Coronary artery (tissue), 2 donors: ENCODE data around the gene SPAG9.

ENCODE experiments used
- DNase-seq: peaks from one replicate; pipeline ENCODE4 v3.0.0-alpha.2; 2017; ENCODE audit warnings: low spot score
- H3K27ac ChIP-seq, 2 donors: fragments of 200-600 bp; sonication (generic); one replicate each; pipeline ENCODE4 v1.5.1; 2016 to 2019
- H3K4me3 ChIP-seq: fragments of 200-600 bp; sonication (generic); 2 replicates; pipeline ENCODE4 v1.5.1; 2016; ENCODE audit warnings: mild to moderate bottlenecking, moderate library complexity
- TF ChIP-seq, protein P1 (sequence below): fragments of 200-600 bp; sonication (generic); IDR thresholded peaks from one replicate; pipeline ENCODE4 v1.5.1; 2019; ENCODE audit warnings: antibody characterized with exemption

Gene SPAG9

DNA sequence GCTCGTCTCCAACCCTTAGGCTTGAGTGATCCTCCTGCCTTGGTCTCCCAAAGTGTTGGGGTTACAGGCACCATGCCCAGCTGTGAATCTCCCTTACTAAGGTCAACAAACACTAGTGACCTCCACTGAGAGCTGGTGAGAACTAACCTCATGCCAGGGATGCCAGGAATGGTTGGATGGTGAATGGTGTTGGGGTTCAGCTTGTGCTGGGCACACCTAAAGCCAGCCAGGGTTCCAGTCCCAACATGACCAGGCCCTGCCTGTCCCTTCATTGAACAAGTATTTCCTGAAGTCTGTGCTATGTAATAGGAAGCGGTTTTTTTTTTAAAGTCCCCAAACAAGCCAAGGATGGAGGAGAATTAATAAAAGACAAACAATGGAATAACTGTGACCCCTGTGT is 198.6 kb downstream of the SPAG9 start:
- TF ChIP-seq, protein P1, sequence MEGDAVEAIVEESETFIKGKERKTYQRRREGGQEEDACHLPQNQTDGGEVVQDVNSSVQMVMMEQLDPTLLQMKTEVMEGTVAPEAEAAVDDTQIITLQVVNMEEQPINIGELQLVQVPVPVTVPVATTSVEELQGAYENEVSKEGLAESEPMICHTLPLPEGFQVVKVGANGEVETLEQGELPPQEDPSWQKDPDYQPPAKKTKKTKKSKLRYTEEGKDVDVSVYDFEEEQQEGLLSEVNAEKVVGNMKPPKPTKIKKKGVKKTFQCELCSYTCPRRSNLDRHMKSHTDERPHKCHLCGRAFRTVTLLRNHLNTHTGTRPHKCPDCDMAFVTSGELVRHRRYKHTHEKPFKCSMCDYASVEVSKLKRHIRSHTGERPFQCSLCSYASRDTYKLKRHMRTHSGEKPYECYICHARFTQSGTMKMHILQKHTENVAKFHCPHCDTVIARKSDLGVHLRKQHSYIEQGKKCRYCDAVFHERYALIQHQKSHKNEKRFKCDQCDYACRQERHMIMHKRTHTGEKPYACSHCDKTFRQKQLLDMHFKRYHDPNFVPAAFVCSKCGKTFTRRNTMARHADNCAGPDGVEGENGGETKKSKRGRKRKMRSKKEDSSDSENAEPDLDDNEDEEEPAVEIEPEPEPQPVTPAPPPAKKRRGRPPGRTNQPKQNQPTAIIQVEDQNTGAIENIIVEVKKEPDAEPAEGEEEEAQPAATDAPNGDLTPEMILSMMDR, result no peak

DNA sequence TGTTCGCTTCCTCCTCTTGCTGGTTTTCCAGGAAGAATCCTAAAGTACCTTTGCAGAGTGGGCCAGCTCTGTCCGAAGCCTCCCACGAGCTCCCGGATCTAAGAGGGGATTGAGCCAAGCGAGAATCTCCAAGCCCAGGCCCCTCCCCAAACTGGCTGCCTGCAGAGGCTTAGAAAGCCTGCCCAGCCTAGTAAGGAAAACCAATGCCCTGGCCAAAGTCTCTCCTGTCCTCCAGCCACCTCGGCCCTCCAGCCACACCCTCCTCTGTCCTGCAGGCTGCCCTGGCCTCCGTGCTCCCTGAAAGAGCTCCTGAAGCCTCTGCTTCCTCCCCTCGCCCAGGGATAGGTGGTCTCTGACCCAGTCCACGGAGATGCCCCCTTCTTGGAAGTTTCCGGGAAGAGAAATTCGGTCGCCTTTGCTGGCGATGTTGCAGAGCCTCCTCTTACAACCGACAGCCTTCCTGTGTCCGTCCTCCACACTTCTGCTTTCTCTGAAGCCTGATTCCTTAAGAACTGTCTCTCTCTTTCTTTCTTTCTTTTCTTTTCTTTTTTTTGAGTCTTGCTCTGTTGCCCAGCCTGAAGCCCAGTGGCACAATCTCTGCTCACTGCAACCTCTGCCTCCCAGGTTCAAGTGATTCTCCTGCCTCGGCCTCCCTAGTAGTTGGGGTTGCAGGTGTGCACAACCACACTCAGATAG is 199.6 kb downstream of the SPAG9 start:
- Histone ChIP-seq H3K27ac (no peak overlapping the region), H3K4me3 (no peak overlapping the region)
- DNase-seq, result no peak
- TF ChIP-seq, protein P1, result no peak

More for the DNA sequence above, 198.6 kb downstream of the SPAG9 start:
- no peak overlapping the region for H3K4me3 ChIP-seq
- H3K27ac ChIP-seq, result no peak overlapping the region
- no peak for DNase-seq

DNA sequence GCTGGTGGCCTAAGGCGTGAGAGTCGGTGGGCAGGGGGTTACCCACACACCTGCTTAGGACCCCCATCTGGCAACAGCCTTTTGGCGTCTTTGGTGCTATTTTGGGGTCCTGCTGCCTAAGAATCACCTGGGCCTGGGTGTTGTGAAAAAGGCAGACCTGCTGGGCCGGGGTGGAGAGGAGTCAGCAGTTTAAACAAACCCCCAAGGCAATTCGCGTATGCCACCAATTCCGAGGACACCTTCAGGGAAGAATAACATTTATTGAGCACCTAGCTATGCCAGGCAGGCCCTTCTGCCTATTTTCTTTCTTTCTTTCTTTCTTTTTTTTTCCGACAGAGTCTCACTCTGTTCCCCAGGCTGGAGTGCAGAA is 200.6 kb downstream of the SPAG9 start:
- H3K4me3 ChIP-seq, result peak overlapping the region; percentile 43
- TF ChIP-seq, protein P1, result no peak
- DNase-seq, result no peak
- peak overlapping the region; percentile 73 to 84 for H3K27ac ChIP-seq

DNA sequence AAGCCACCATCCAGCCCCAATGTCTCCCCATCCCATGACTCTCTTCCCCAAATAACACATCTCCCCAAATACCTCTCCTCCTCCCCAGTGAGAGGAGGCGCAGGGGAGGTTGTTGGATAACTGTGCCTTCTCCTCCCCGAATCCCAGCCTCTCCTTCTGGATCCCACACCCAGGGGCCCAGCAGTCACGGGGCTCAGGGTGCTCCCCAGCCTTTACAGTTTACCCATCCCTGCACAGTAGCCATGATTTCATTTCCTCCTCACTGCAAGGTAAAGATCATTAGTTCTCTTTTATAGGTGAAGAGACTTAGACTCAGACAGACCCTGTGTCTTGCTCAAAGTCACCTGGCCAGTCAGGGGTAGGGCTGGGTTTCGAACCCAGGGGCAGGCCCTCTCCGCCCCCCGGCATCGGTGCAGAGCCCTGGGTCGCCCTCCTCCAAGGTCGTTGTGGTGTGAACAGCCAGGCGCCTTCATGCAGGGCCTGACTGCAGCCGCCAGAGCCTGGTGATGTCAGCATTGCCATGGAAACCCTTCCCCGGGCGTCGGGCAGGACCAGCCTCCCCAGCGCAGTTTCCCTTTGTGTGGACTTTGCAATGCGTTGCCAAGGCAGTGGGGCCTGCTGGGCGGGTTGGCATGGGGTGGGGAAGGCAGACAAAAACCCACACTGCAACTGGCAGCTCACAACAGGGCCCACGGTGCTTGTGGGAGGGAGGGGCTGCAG is 201.2 kb downstream of the SPAG9 start:
- TF ChIP-seq, protein P1, result no peak
- Histone ChIP-seq H3K27ac (peak overlapping the region; percentile 73 to 84), H3K4me3 (peak overlapping the region; percentile 43)
- DNase-seq, result peak; percentile 95

DNA sequence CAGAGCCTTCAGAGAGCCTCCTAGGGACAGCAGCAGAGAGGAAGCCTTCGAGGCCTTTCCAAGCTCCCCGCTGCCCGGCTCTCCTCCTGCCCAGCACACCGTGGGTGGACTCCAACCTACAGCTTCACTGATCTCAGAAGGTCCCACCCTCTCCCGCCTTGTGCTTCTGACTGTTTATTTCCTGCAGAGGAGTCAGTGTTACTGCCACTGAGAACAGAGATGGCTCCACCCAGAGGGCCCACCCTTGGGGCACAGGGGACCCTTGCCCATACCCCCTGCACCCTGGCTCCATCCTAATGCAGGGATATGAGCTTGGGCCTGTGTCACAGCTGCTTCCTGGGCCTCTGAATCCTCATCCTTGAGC is 201.8 kb downstream of the SPAG9 start:
- Histone ChIP-seq H3K27ac (peak overlapping the region; percentile 73 to 84), H3K4me3 (no peak overlapping the region)
- no peak for DNase-seq
- TF ChIP-seq, protein P1, result no peak

DNA sequence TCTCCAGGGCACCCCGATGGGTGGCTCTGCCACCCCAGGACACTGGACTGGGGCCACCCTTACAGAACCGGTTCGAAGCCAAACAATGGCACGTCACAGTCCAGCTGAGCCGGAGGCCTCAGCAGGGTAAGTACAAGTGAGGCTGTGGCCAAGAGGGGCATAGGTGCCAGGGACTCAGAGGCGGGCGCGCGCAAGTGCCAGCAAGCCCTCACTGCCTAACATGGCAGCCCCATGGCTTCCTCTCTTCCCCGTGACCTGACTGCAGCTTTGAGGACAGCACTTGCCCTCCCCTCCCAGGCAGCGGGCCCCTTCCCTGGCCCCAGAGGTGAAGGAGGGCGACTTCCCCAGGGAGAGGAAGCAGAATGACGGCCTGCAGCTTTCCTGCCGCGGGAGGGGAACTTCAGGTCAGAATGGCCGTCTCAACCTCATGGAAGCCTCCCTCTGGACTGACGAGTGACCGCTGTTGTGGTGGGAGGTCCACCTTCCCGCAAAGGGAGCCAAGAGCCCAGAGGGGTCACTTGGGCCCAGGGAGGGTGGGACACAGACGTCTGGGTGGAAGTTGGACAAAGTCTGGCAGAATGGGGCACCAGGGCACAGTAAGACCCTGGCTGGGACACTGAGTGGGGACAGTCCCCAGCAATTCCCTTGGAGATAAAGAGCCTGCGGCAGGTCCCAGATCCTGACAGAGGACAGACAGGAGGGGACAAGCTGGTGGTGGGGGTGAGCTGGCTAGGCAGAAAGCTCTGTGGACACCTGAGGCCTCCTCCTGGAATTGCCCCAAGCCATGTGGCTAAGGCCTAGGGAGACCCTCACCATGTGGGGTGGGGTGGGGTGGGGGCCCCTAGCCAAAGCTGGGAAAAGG is 202.4 kb downstream of the SPAG9 start:
- DNase-seq, result no peak
- Histone ChIP-seq H3K4me3 (no peak overlapping the region), H3K27ac (peak overlapping the region in 1 of 2 donors; percentile 84)
- TF ChIP-seq, protein P1, result no peak
